GM12891 (cell line): ENCODE data around the gene BMP4.

ENCODE experiments used
- PAX5 ChIP-seq: IDR thresholded peaks from 2 replicates; pipeline ENCODE4 v1.6.1; 2011; ENCODE audit warnings: low read length, moderate library complexity, mild to moderate bottlenecking; ENCODE audit not compliant: insufficient read depth, severe bottlenecking
- POLR2A ChIP-seq: IDR thresholded peaks from 2 replicates; pipeline ENCODE4 v1.6.1; 2011; ENCODE audit warnings: low read depth, low read length, control low read depth
- POLR2AphosphoS5 ChIP-seq: IDR thresholded peaks from 2 replicates; pipeline ENCODE4 v1.6.1; 2011; ENCODE audit warnings: low read depth, low read length, control low read depth
- SPI1 ChIP-seq: IDR thresholded peaks from 2 replicates; pipeline ENCODE4 v1.6.1; 2011; ENCODE audit warnings: low read depth, low read length, control low read depth
- TAF1 ChIP-seq: IDR thresholded peaks from 2 replicates; pipeline ENCODE4 v1.6.1; 2011; ENCODE audit warnings: low read depth, low read length, control low read depth

DNA sequence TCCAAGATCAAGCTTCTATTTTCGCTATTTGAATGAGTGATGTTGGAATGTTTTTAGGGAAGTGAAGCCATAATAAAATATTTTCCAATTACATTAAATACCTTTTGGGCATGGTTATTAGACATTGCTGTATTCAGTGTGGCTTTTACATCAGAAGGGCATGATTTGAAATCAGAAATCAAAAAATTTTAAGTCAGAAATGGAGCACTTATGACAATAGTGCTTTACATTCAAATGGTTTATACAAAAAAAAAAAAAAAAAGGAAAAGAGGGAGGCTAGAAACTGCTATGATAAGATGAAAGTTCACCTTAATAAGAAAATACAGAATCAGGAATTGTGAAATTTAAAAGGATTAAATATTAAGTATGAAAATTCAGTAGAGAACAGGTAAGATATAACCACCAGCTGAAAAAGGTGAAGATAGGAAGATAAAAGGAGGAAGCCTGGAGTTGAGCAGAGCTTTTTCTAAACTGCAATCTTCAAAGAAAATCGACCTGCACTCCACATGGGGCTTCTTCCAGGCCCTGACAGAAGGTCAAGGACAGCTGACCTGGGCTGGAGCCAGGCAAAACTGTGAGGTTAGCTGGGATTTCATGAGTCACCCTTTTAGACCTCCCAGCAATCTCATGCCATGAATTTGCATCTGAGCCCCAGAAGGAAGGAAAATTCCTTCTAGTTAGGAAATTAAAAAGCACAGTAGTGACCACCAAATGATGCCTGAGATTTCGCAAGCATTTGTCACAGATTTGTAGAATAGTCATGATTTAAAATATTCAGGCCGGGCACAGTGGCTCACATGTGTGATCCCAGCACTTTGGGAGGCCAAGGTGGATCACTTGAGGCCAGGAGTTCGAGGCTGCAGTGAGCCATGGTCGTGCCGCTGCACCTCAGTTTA is 23.4 kb upstream of the BMP4 start:
- TF ChIP-seq POLR2A = no peak
- TF ChIP-seq POLR2AphosphoS5 = no peak
- TF ChIP-seq TAF1 = no peak
- TF ChIP-seq SPI1 = no peak
- no peak for TF ChIP-seq PAX5
